VCaP (cell line): ENCODE data around the gene EXTL2.
"Not testable (repeated sequence)": the region's sequence is repeated elsewhere in the genome, so short reads cannot be mapped to it uniquely, and the experiment has no call there.

ENCODE experiments used
- H3K27ac ChIP-seq: fragments of 450-650 bp; 2 replicates; pipeline ENCODE4 v1.5.1; 2017
- CTCF ChIP-seq: fragments of 450-650 bp; conservative IDR thresholded peaks from 2 replicates; pipeline ENCODE4 v1.5.1; 2017; ENCODE audit warnings: mild to moderate bottlenecking, moderate library complexity

Gene EXTL2

DNA sequence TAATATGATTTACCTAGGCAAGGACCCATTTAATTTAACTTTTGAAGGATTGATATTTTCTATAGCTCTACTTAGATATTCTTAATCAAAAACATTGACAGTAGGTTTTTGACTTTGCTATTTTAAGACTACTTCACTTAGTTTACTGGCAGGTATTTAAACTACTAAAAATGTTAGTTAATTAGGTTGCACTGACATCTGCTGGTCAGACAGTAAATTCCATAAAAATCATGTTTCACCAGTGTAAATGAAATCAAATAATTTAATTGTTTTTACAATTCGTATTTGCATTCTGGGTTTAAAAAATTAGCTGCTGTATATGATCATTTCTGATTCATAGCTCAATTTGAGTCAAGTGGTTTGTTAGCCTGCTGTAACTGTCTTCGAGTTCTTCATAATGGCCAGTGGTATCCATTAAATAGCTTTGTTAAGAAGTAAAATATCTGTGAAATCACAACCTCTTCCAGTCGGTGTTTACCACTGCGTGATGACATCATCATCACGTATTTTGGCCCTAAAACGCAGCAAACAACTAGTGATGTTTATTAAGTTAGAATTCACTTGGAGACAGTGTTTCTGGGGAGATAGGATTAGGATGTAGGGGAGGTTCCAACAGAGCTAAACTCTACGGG lies 26.2 kb downstream of the EXTL2 start:
- no peak overlapping the region for H3K27ac ChIP-seq

DNA sequence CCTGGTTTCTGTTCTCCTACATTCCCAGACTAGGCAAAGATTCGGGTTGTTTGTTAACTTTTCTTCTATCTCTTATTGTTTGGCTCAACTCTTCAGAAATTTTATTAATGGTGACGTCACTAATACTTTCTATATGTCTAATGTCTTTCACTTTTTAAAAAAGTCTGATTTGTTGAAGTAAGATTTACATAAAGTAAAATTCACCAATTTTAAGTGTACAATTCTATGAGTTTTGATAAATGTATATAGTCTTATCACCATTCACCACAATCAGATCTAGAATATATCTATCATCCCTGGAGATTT lies 27.8 kb downstream of the EXTL2 start:
- no peak for TF ChIP-seq CTCF
- no peak overlapping the region for H3K27ac ChIP-seq

More for the DNA sequence above, 26.2 kb downstream of the EXTL2 start:
- TF ChIP-seq CTCF: peak; percentile 87

DNA sequence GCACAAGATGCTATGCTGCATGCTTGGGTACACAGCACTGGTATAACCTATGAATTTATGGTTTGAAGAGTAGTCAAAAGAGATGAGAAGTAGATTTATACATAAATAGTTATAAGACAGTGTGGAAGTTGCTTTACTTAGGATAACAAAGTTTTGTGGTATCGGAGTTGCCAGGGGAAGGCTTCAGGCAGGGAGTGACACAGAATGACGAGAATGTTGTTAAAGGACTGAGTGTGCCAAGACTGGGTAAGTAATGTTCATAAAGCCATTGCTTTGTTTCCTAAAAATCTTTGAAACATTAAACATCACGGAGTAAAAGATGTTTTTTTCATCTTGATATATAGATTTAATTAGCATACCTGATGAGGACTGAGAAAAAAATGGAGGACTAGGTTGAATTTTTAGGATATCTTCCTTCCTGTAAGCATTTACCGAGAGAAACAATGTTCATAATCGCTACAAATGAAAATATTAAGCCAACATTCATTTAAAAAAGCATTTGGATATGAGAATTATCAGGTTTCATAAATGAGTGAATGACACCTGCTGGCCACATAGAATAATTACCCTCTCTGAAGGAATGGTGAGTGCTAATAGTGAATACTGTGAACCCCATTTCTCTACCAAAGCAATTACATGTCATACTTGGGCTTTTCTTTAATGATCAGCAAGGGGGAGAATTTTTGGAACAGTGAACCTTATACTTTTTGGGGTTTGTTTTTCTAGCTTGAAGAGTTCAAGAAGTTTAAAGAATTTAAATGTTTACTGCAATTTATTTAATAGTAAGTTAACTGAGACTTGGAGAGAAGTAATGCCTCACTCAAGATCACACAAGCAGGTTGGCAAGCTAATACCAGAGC lies 28.4 kb downstream of the EXTL2 start:
- TF ChIP-seq CTCF: peak; percentile 75
- H3K27ac ChIP-seq: no peak overlapping the region

DNA sequence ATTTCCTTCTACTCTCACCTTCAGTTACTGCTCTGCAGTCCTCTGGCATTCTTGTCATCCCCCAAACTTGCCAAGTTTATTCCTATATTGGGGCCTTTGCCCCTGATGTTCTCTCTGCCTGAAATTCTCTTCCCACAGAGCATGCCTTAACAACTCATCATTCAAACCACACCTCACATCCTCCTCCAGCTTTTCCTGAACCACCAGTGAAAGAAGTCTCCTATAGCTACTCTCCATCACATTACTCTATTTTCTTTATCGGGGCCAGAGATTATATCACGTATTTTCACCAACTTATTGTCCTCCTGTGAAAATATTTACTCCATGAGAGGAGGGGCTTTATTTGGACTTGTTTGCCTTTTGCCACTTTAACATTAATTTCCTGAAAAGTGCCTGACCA lies 32.1 kb downstream of the EXTL2 start:
- TF ChIP-seq CTCF: no peak
- no peak overlapping the region for H3K27ac ChIP-seq

- TF ChIP-seq CTCF: no peak
- no peak overlapping the region for H3K27ac ChIP-seq
Observed at GRCh38 chr1:100861379-100861778, 33.3 kb downstream of the EXTL2 start.

GRCh38 chr1:100860397-100860991 lies 34.1 kb downstream of the EXTL2 start:
- no peak for TF ChIP-seq CTCF
- no peak overlapping the region for H3K27ac ChIP-seq

GRCh38 chr1:100855116-100855515 lies 39.5 kb downstream of the EXTL2 start:
- not testable (repeated sequence) for H3K27ac ChIP-seq

DNA sequence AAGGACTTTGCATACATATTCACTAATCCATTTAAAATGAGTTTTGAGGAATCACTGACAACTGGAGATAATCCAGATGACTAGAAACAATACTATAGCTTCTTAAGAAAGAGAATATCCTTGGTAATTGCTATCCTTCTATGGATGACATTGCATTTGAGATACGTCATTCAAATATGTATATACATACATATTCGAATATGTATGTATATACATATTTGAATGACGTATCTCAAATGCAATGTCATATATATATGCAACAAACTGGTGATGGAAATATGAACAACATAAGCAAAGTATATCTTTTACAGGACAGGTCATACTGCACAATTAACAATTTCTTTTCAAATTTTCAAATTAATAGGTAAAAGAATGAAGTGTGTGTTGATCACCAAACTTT lies 41.7 kb downstream of the EXTL2 start:
- H3K27ac ChIP-seq: no peak overlapping the region

More for the DNA sequence above, 41.7 kb downstream of the EXTL2 start:
- TF ChIP-seq CTCF: no peak
